Activated CD8-positive, alpha-beta memory T cell treated with anti-CD3 and anti-CD28 coated beads, Interleukin-2, amount 50 U/mL, for 1 hour (primary cell): ENCODE results near the gene SCAMP2.

Experiments
- DNase-seq: peaks from one replicate; pipeline ENCODE4 v3.0.0-alpha.2; 2020; ENCODE audit errors: extremely low read depth

The SCAMP2 gene

GRCh38 chr15:74820056-74820455 lies 53.1 kb downstream of the SCAMP2 start:
- DNase-seq, result no peak

DNA sequence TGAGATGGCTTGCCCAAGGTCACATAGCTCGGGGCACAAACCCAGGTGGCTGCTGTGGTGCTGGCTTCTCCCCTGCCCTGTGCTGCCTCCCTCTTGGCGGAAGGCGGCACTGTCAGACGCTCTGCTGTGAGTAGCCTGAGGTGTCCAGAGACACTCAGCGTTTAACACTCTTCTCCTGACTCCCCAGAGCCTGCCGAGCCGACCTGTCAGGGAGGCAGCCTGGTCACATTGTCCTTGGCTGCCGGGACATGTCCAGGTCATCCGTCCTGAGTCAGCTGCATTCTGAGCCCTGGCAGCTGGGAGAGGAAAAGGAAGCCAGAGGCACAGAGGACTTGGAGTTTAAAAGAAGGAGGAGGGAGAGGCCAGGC lies 55.8 kb downstream of the SCAMP2 start:
- DNase-seq, result no peak

DNA sequence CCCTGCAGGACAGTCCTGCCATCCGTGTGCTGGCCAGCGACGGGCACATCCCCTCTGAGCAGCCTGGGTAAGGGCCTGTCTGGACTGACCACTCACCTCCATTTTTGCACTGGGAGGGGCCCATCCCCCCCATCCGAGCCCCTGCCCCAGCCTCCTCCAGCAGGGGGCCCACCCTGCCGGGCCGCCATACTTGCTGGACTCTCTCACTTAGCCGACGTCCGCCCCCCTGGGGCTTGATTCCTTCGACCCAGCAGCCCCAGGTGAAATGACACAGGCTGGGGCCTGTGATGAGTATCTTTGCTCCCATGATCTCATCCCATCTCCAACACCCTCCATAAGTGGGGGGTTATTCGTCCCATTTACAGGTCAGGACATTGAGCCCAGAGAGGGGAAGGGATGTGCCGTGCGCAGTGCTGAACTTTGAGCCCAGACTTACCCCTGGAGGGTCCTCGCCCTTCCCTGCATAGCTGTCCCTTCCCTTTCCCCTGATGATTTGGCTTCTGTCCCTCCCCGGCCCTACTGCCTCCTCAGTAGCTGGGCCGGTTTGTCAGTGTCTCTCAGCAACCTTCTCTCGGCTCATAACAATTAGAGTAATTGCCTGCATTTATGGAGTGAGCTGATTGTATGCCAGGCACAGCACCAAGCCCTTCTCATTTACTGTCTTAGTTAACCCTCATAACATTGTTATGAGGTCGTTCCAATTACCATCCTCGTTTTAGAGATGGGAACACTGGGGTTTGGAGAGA lies 56.4 kb downstream of the SCAMP2 start:
- no peak for DNase-seq

DNA sequence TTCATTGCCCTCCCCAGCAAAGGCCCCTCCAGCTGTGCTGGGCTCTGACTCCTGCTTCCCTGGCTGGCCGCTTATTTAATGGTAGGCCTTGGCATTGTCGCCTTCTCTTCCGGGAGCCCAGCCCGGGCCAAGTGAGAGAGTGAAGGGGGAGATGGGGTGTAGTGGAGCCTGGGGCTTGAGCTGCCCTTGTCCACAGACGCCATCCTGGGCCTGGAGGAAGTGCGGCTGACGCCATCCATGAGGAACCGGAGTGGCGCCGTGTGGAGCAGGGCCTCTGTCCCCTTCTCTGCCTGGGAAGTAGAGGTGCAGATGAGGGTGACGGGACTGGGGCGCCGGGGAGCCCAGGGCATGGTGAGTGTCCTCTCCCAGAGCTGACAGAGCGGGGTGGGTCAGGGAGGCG lies 57.2 kb downstream of the SCAMP2 start:
- DNase-seq, result no peak

GRCh38 chr15:74815121-74815934 lies 57.8 kb downstream of the SCAMP2 start:
- DNase-seq, result no peak

DNA sequence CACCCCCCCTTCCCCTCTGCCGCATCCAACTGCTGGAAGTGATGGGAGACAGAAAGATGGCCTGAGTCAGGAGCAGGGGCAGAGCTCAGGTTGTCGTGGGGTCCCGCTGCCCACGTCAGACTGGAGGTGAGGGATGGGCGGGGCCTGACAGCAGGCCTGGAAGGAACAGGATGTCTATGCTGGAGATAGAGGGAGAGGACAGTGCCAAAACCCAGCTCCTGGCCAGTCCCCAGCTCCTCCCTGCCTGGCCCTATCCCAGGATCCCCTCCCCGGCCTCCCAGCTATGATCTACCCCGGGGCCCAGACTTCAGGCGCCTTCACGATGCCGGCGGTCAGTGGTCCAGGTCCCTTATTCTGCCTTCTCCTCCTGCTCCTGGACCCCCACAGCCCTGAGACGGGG lies 60.6 kb downstream of the SCAMP2 start, which contains the start of gene LMAN1L:
Gene LMAN1L, plus strand, starts transcription at position 303 of the 400 bp plus-strand sequence. Its CDS starts 20 bp downstream, at position 323.
- DNase-seq, result no peak

GRCh38 chr15:74809956-74810355 lies 63.2 kb downstream of the SCAMP2 start:
- DNase-seq, result no peak

DNA sequence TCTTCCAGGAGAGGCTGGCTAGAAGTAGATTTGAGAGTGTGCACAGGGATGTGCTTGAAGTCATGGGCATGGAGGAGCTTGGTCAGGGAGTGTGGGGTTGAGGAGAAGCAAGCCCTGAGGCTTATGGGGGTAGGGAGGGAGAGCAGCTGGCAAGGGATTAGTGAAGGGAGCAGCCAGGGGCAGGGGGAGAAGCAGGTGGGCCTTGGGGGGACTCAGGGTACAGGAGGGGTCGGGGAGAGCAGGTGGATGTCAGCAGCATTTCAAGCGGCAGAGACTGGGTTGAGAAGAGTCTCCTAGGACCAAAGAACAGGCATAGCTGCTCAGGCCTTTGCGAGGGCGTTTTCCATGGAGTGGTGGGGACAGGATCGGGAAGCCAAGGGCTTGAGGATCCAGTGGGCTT lies 63.9 kb downstream of the SCAMP2 start:
- DNase-seq, result no peak

DNA sequence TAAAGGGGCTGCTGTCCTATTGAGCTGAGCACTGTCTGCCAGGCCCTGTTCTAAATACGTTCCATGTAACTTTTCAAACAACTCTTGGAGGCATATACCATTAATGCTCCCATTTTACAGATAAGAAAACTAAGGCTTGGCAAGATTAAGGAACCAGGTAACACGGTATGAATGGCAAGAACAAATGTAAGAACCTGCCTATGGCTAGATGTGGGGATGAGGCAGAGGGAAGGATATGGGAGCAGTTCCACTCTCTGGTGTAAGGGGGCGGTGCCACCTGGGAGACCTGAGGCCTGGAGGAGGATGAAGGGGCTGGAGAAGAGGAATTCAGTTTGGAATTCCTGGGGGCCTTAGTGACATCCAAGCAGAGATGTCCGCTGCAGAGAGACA lies 64.3 kb downstream of the SCAMP2 start:
- DNase-seq, result no peak

DNA sequence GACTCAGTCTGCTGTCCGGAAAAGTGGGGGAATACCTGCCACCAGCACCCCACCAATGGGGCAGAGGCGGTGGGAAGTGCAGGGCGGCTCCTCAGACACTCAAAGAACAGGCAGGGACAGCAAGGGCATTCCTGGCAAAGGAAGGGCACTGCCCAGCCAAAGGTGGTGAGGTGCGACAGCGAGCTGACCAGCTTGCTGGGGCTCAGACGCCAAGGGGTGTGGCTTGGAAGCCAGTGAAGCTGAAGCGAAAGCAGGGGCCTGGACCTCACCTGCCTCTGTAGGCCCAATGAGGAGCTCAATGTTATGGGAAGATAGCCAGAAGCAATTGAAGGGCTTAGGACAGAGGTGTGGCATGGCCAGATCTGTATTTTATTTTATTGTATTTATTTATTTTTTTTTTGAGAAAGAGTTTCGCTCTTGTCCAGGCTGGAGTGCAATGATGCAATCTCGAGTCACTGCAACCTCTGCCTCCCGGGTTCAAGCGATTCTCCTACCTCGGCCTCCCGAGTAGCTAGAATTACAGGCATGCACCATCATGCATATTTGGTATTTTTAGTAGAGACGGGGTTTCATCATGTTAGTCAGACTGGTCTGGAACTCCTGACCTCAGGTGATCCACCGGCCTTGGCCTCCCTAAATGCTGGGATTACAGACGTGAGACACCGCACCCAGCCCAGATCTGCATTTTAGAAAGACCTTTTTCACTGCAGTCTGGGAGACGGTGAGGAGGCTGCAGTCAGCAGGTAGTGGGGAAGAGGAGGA lies 64.9 kb downstream of the SCAMP2 start:
- DNase-seq, result no peak

DNA sequence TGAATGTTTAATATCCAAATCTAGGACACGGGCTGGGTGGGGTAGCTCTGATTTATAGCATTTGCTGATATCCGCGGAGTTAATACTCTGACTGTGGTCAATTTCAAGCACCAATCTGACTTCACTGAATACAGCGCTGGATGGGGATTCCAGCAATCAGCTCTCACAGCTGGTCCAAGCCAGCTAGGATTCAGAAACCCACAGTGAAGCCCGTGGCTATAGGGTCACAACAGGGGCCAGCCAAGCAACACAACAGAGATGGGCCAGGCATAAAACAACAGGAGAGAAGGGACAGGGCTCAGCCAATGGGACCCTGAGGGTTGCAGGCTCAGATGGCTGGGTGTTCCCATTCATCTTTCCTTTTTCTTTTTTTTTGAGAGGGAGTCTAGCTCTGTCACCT lies 65.9 kb downstream of the SCAMP2 start:
- DNase-seq, result no peak

DNA sequence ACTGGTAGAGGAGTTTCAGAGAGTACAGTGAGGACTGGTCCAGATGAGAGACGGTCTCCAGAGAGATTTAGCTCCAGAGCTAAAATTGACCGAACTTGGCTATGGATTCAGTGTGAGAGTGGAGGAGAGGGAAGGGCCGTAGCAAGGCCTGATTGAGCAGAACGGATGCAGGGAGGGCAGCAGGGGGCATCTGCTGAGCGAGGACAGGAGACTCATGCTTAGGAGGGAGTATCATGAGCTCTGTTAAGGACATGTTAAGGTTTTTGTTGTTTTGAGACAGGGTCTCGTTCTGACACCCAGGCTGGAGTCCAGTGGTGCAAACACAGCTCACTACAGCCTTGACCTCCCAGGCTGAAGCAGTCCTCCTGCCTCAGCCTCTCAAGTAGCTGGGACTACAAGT lies 68.2 kb downstream of the SCAMP2 start:
- DNase-seq, result no peak

- DNase-seq, result no peak
Measured at GRCh38 chr15:74802862-74803447, 70.2 kb downstream of the SCAMP2 start.

DNA sequence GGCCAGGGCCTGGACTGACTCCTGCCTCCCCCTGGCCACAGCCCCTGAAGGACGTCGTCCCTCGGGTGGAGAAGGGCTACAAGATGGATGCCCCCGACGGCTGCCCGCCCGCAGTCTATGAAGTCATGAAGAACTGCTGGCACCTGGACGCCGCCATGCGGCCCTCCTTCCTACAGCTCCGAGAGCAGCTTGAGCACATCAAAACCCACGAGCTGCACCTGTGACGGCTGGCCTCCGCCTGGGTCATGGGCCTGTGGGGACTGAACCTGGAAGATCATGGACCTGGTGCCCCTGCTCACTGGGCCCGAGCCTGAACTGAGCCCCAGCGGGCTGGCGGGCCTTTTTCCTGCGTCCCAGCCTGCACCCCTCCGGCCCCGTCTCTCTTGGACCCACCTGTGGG lies 70.9 kb downstream of the SCAMP2 start:
- DNase-seq, result no peak

GRCh38 chr15:74801311-74801997 lies 71.7 kb downstream of the SCAMP2 start:
- no peak for DNase-seq

DNA sequence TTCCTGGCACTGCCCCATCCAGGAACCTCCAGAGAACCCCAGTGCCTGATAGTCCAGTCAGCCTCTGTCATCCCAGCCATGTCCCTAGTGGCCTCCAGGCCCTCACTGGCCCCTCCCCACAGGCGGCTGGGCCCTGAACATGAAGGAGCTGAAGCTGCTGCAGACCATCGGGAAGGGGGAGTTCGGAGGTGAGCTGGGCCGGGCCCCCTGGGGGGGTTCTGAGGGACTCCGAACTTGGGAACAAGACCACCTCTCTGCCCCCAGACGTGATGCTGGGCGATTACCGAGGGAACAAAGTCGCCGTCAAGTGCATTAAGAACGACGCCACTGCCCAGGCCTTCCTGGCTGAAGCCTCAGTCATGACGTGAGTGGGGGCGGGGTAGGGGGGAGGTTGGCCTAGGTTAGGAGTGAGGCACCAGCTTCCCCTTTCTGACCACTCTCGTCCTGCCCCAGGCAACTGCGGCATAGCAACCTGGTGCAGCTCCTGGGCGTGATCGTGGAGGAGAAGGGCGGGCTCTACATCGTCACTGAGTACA lies 72.5 kb downstream of the SCAMP2 start:
- no peak for DNase-seq

DNA sequence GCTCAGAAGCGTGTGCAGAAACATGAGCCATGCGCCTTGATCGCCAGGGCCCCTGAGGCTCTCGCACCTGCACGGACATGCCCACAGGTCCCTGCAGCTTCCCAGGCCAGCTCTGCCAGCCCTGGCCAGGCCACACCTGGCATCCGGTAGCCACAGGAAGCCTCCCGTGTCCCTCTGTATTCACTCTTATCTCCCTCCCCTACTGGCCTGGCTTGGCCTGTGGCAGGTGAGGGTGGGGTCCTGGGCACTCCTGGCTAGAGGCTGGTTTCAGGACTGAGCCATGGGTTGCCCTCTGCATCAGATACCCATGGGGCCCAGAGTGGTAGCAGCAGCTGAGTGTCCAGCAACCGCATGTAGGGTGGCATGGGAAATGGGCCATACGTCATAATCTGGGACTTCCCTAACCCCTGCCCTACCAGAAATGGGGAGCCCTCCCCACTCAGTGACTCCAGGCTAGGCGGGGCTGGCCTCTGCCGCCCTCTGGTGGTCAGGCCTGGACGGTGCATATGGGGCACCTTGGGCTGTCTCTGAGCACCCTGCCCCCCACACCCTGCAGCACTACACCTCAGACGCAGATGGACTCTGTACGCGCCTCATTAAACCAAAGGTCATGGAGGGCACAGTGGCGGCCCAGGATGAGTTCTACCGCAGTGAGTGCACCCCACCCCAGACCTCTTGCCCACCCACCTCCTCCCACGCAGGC lies 73.2 kb downstream of the SCAMP2 start:
- DNase-seq, result no peak

- no peak for DNase-seq
Measured at GRCh38 chr15:74799255-74799855, 73.8 kb downstream of the SCAMP2 start.

GRCh38 chr15:74798388-74799254 lies 74.5 kb downstream of the SCAMP2 start:
- no peak for DNase-seq
